Activated naive CD4-positive, alpha-beta T cell treated with anti-CD3 and anti-CD28 coated beads for 36 hours (primary cell): ENCODE data around the gene KRT82. TPM values are rescaled to one million over a fixed set of nuclear protein-coding genes. Genes with fewer than 3 reads are reported as not detected.

Experiments
- CTCF ChIA-PET: fragments of 350-600 bp; sonication (Branson Sonifier 250); formaldehyde crosslinking; loops from one replicate; lab custom pipeline; 2021; ENCODE audit warnings: antibody characterized with exemption; lab: Charles Lee
- DNase-seq: peaks from one replicate; pipeline ENCODE4 v3.0.0-alpha.2; 2020
- H3K27ac Mint-ChIP-seq: one replicate; pipeline ENCODE4 v1.8.0; 2021; ENCODE audit warnings: mild to moderate bottlenecking, mixed read lengths
- H3K27me3 Mint-ChIP-seq: one replicate; pipeline ENCODE4 v1.8.0; 2021; ENCODE audit warnings: low read depth, mixed read lengths
- H3K36me3 Mint-ChIP-seq: one replicate; pipeline ENCODE4 v1.8.0; 2021; ENCODE audit warnings: low read depth, mixed read lengths
- H3K4me1 Mint-ChIP-seq: one replicate; pipeline ENCODE4 v1.8.0; 2021; ENCODE audit warnings: low read depth, mixed read lengths
- H3K4me3 Mint-ChIP-seq: one replicate; pipeline ENCODE4 v1.8.0; 2021; ENCODE audit warnings: mild to moderate bottlenecking, moderate library complexity, mixed read lengths
- H3K9me3 Mint-ChIP-seq: one replicate; pipeline ENCODE4 v1.8.0; 2021; ENCODE audit warnings: mixed read lengths
- intact Hi-C: fragments of 100-400 bp; cut with micrococcal nuclease; formaldehyde crosslinking; loops from one replicate; pipeline ENCODE4 v1.15.1; 2023
- total RNA-seq, 2 experiments: library from RNA; stranded (reverse); gene quantifications; one replicate each; pipeline ENCODE4 v1.2.3, GENCODE V29; 2021

The KRT82 gene
- total RNA-seq, 2 experiments from 2014 or later = not detected

- intact Hi-C loops = no loop called here
- CTCF ChIA-PET = no interaction called here
- DNase-seq = no peak
- H3K9me3 Mint-ChIP-seq = no peaks in the 10 kb centered on the region
- H3K27ac Mint-ChIP-seq = no peak overlapping the region
- H3K27me3 Mint-ChIP-seq = peaks cover 12% of the 10 kb centered on the region
- no peaks in the 10 kb centered on the region for H3K4me1 Mint-ChIP-seq
- H3K36me3 Mint-ChIP-seq = no peaks in the 10 kb centered on the region
- no peak overlapping the region for H3K4me3 Mint-ChIP-seq
Observed at GRCh38 chr12:52441320-52441911, 35.3 kb upstream of the KRT82 start.

DNA sequence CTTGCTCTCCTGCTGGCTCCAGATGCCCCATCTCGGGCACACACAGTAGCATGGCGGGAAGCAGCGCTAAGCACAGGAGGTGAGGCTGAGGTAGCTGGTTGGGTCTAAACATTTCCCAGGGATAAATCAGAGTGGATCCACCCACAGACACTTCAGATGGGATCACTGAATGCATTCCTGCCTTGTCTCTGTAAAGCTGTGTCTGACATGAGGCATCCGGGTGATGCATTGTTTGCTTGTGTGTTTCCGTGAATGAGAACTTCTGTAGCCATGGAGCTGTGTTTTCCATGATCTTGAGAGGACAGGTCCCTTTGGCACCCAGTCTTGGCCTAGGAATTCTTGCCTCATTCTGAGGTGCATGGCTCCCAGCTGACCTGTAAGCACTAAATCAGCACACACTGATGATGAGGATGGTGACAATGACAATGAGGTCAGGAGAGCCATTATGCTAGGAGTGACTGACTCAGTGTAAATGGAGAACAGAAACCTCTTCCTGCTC, 34.7 kb upstream of the KRT82 start:
- H3K27me3 Mint-ChIP-seq = peaks cover 12% of the 10 kb centered on the region
- no peak overlapping the region for H3K4me3 Mint-ChIP-seq
- no peaks in the 10 kb centered on the region for H3K9me3 Mint-ChIP-seq
- no peak overlapping the region for H3K27ac Mint-ChIP-seq
- CTCF ChIA-PET = no interaction called here
- DNase-seq = no peak
- H3K4me1 Mint-ChIP-seq = no peaks in the 10 kb centered on the region
- no peaks in the 10 kb centered on the region for H3K36me3 Mint-ChIP-seq
- intact Hi-C loops = no loop called here

DNA sequence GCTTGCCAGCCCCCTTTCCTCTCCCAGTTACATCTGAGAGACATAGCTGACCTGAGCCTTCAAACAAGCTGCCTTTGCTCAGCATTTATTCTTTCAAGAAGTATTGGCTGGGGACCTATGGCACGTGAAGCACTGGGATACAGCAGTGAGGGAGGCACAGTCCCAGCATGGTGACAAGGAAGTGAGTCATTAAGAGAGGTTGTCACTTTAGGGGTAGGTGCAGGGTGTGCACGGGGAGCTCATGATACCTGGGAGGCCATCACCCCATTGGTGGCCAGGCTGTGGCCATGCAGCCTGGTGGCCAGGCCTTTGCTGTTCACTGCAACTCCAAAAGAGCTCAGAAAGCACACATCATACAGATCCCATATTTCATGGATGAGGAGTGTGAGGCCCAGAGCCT, 33.7 kb upstream of the KRT82 start:
- Mint-ChIP-seq H3K9me3 (no peaks in the 10 kb centered on the region), H3K27me3 (peaks cover 13% of the 10 kb centered on the region), H3K36me3 (no peaks in the 10 kb centered on the region), H3K4me3 (no peak overlapping the region), H3K27ac (no peak overlapping the region), H3K4me1 (no peaks in the 10 kb centered on the region)
- no peak for DNase-seq
- intact Hi-C loops = no loop called here
- CTCF ChIA-PET = no interaction called here

- CTCF ChIA-PET = no interaction called here
- Mint-ChIP-seq H3K27ac (no peak overlapping the region), H3K9me3 (no peaks in the 10 kb centered on the region), H3K27me3 (peaks cover 13% of the 10 kb centered on the region), H3K36me3 (no peaks in the 10 kb centered on the region), H3K4me3 (no peak overlapping the region), H3K4me1 (no peaks in the 10 kb centered on the region)
- DNase-seq = no peak
- intact Hi-C loops = no loop called here
Observed at GRCh38 chr12:52439420-52439819, 33.3 kb upstream of the KRT82 start.

DNA sequence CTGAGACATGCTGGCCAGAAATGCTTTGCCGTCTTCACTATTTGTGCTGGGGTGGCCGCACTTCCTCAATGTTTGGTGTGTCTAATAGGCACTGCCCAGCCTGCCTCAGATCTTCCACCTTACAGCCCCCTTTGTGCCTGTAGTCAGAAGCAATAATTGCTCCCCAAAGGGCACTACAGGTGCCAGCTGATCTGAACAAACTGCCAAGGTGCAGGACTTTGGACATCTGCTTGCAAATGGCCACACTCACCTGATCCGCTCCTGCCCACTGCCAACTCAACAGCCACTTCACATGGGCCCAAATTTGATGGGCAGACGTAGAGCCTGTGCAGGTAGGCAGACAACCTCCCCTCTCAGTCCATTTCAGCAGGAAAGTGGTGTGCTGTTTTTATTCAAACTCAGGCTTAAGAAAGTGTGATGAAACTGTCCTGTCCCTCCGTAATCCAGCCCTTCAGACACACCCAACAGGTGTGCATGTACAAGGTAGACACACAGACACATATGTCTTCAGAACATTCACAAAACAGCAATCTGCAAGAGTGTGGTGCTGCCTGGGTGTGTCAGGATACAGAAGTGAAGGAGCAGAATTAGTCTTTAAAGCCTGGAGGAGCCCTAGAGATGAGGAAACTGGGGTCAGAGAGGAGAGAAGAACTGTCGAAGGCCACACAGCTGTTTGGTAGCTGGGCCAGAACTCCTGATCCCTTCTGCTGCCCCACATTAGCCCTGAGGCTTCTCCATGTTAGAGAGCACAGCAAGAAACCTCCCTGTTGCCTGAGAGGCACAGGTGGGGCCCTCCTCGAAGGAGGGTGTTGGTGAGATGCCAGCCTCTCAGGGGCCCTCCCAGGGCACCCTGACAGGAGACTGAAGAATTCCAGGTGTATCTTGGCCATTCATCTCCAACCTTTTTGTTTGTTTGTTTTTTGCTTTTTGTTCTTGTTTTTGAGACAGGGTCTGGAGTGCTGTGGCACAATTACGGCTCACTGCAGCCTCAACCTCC, 32.5 kb upstream of the KRT82 start:
- Mint-ChIP-seq H3K27ac (no peak overlapping the region), H3K4me3 (no peak overlapping the region), H3K27me3 (peaks cover 11% of the 10 kb centered on the region), H3K4me1 (no peaks in the 10 kb centered on the region), H3K9me3 (no peaks in the 10 kb centered on the region), H3K36me3 (no peaks in the 10 kb centered on the region)
- intact Hi-C loops = no loop called here
- CTCF ChIA-PET = no interaction called here
- DNase-seq = no peak

DNA sequence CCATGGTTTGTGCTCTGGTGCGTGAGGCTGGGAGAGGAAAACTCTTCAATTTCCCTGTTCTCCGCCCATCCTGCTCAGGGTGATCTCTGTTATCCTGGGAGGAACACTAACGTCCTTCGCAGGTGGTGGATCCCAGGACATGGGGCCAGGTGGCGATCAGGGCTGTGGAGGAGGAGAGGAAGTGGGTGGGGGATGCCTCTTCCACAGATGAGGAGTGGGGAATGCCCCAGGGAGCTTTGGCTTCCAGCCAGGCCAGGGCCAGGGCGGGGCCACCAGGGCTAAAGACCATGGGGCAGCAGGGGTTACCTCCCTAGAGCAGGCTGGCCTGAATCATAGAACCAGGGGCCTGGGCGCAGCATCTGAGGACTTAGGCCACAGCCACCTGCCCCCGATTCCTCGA, 31.4 kb upstream of the KRT82 start:
- no peaks in the 10 kb centered on the region for H3K36me3 Mint-ChIP-seq
- no peak overlapping the region for H3K4me3 Mint-ChIP-seq
- no peak overlapping the region for H3K27ac Mint-ChIP-seq
- H3K9me3 Mint-ChIP-seq = no peaks in the 10 kb centered on the region
- DNase-seq = no peak
- CTCF ChIA-PET = no interaction called here
- peaks cover 5% of the 10 kb centered on the region for H3K27me3 Mint-ChIP-seq
- intact Hi-C loops = no loop called here
- H3K4me1 Mint-ChIP-seq = no peaks in the 10 kb centered on the region

GRCh38 chr12:52436828-52437474, 30.8 kb upstream of the KRT82 start:
- intact Hi-C loops = no loop called here
- Mint-ChIP-seq H3K36me3 (no peaks in the 10 kb centered on the region), H3K27ac (no peak overlapping the region), H3K4me3 (no peak overlapping the region), H3K4me1 (no peaks in the 10 kb centered on the region), H3K9me3 (no peaks in the 10 kb centered on the region), H3K27me3 (peaks cover 4% of the 10 kb centered on the region)
- no peak for DNase-seq
- CTCF ChIA-PET = no interaction called here

DNA sequence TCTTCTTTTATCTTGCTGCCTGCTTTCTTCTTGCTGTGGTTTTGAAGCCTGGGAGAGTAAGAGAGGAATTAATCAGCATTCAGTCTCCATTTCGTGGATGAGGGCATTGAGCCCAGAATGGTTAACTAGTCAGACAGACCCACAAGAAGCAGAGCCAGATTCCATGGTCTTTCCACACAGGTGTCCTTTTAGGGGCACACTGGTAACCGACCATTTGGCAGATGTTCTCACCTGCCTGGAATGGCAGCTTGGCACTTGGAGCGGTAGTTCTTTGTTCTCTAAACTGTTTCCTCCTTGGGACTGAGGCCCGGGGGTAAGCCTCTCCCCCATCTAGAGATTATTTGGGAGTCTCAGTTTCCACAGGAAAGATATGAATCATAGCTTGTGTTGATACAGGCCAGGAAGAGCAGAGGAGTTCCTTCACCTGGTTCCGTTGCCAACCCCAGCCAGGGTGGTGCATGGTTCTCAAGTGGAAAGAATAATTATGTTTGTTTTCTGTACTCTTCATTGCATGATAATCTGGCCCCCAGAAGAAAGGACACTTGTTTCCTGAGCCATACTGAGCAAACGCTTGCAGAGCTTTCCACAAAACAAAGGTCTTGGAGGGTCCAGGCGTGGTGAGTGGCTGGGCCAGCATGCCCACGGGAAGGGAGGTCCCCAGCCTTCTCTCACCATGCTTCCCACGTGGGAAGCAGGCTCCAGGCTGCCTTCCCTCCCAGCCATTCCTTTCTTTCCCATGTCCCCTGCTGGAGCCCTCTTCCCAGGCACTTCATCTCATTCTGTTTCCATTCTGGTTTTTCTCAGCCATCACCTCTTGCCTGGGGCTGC, 30.1 kb upstream of the KRT82 start:
- Mint-ChIP-seq H3K4me1 (no peaks in the 10 kb centered on the region), H3K36me3 (no peaks in the 10 kb centered on the region), H3K4me3 (no peak overlapping the region), H3K27ac (no peak overlapping the region), H3K9me3 (no peaks in the 10 kb centered on the region), H3K27me3 (peaks cover 6% of the 10 kb centered on the region)
- no peak for DNase-seq
- CTCF ChIA-PET = no interaction called here
- intact Hi-C loops = no loop called here

DNA sequence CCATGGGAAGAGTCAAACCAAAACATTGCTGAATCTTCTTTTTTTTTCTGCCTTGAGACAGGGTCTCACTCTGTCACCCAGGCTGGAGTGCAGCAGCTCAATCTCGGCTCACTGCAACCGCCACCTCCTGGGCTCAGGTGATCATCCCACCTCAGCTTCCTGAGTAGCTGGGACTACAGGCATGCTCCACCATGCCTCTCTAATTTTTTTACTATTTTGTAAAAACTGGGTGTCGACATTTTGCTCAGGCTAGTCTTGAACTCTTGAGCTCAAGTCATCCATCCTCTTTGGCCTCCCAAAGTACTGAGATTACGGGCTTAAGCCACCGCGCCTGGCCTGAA, 29.5 kb upstream of the KRT82 start:
- DNase-seq = no peak
- no peaks in the 10 kb centered on the region for H3K9me3 Mint-ChIP-seq
- intact Hi-C loops = no loop called here
- H3K27ac Mint-ChIP-seq = no peak overlapping the region
- H3K4me1 Mint-ChIP-seq = no peaks in the 10 kb centered on the region
- peaks cover 7% of the 10 kb centered on the region for H3K27me3 Mint-ChIP-seq
- H3K4me3 Mint-ChIP-seq = no peak overlapping the region
- CTCF ChIA-PET = no interaction called here
- no peaks in the 10 kb centered on the region for H3K36me3 Mint-ChIP-seq

DNA sequence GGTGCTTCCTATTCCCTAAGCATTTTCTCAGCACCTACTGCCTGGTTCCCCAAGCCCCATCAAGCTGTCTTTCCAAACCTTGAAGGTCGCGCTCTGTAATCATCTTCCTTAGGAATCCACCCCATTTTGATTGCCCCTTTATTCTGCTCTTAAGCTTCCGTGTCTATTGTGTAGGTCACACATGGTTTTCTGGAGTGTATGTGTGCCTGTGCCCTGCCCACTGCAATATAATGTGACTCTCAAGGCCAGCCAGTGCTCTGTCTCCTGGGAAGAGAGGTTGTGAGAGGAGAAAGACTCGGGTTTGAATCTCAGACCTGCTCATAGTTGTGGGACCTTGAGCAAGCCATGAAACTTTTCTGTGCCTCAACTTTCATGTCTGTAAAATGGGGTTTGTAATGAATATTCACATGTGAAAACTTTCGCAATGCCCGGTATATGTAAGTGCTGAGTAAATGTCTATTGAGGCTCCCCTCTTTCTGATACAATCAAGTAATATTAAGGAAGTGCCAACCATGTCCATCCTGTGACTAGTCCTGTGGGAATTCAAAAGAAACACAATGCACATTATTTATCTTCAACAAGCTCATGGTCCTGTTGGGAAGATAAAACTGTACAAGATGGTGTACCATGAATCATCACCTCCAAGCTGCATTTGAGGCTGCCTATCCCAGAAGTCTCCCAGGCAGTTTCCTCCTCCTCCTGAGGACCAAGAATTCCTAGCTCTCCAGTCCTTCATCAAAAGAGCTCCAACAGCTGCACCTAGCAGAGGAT, 28.8 kb upstream of the KRT82 start:
- Mint-ChIP-seq H3K9me3 (no peaks in the 10 kb centered on the region), H3K36me3 (no peaks in the 10 kb centered on the region), H3K4me1 (no peaks in the 10 kb centered on the region), H3K4me3 (no peak overlapping the region), H3K27ac (no peak overlapping the region), H3K27me3 (peaks cover 7% of the 10 kb centered on the region)
- intact Hi-C loops = no loop called here
- DNase-seq = no peak
- CTCF ChIA-PET = no interaction called here

GRCh38 chr12:52434081-52434733, 28.1 kb upstream of the KRT82 start, which contains the start of gene KRT75:
KRT75 (minus strand) TSS chr12:52434371; CDS start chr12:52434304, 67 bp downstream.
- CTCF ChIA-PET = no interaction called here
- intact Hi-C loops = no loop called here
- Mint-ChIP-seq H3K27me3 (peaks cover 9% of the 10 kb centered on the region), H3K27ac (no peak within 1 kb of the TSS), H3K4me3 (no peak within 1 kb of the TSS), H3K9me3 (no peaks in the 10 kb centered on the region), H3K4me1 (no peaks in the 10 kb centered on the region), H3K36me3 (no peaks in the 10 kb centered on the region)
- no peak for DNase-seq
